NT2/D1 (cell line): ENCODE measurements around the gene DUS1L.

Experiments
- DNase-seq: peaks from one replicate; pipeline ENCODE4 v3.0.0-alpha.2; 2011; ENCODE audit warnings: low read depth, low spot score
- H3K27me3 ChIP-seq: 2 replicates; pipeline ENCODE4 v1.6.0; 2011; ENCODE audit warnings: mild to moderate bottlenecking; ENCODE audit not compliant: insufficient read length, insufficient read depth
- H3K36me3 ChIP-seq: 2 replicates; pipeline ENCODE4 v1.6.1; 2011; ENCODE audit warnings: mild to moderate bottlenecking, low read length, mixed read lengths; ENCODE audit not compliant: insufficient read depth, insufficient read length
- H3K4me1 ChIP-seq: 2 replicates; pipeline ENCODE4 v1.5.1; 2011; ENCODE audit not compliant: insufficient read depth, insufficient read length
- H3K4me3 ChIP-seq: 2 replicates; pipeline ENCODE4 v1.5.1; 2011; ENCODE audit warnings: low read depth; ENCODE audit not compliant: insufficient read length
- H3K9ac ChIP-seq: 2 replicates; pipeline ENCODE4 v1.6.0; 2011; ENCODE audit warnings: low read depth; ENCODE audit not compliant: insufficient read length
- H3K9me3 ChIP-seq: 2 replicates; pipeline ENCODE4 v1.5.1; 2011; ENCODE audit warnings: mild to moderate bottlenecking, low read length; ENCODE audit not compliant: insufficient read depth
- SUZ12 ChIP-seq: IDR thresholded peaks from 2 replicates; pipeline ENCODE4 v1.6.1; 2011; ENCODE audit not compliant: insufficient read length, insufficient read depth; ENCODE audit errors: extremely low read depth
- YY1 ChIP-seq: IDR thresholded peaks from 2 replicates; pipeline ENCODE4 v1.6.1; 2011; ENCODE audit not compliant: insufficient read length, insufficient read depth
- ZNF274 ChIP-seq: IDR thresholded peaks from 2 replicates; pipeline ENCODE4 v1.6.1; 2011; ENCODE audit warnings: mild to moderate bottlenecking, low read depth, low read length

DUS1L gene

DNA sequence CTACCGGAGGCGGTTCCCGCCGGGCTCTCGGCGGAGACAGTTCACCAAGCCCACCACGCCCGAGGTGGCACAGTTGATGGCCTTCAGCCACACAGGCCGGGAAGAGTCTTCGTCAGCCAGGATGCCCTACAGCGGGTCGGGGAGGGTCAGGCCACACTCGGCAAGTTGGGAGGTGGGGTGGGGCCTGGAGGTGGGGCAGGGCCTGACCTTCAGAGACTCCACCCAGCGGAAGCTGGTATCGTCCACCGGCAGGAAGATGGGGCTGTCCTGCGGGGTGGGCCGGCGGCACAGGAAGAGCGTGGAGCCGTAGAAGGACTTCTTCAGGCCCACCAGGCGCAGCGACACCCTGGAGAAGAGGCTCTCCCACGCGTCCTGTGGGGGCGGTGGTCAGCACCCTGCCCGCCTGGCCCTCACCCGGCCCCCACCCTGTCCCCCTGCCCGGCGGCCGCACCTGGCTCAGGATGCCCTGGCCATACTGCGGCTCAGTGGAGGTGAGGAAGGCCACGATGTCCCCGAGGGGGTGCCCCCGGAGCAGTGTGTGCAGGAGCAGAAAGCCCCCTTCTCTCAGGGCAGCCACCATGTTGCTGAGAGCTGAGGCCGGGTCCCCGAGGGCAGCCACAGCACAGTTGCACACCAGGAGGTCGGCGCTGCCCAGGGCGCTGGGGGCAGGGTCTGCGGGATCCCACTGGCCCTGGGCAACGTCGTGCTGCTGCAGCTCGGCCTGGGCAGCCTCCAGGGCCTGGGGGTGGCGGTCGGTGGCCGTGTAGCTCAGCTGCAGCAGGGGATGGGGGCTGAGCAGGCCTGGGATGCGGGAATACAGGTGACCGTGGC lies 19.6 kb upstream of the DUS1L start:
- Histone ChIP-seq H3K27me3 (no peaks in the 10 kb centered on the region), H3K4me1 (peaks cover 4% of the 10 kb centered on the region), H3K36me3 (peaks cover 98% of the 10 kb centered on the region), H3K9me3 (no peaks in the 10 kb centered on the region), H3K4me3 (no peak overlapping the region), H3K9ac (no peak overlapping the region)
- TF ChIP-seq YY1 (no peak), ZNF274 (no peak), SUZ12 (no peak)
- DNase-seq, result no peak

DNA sequence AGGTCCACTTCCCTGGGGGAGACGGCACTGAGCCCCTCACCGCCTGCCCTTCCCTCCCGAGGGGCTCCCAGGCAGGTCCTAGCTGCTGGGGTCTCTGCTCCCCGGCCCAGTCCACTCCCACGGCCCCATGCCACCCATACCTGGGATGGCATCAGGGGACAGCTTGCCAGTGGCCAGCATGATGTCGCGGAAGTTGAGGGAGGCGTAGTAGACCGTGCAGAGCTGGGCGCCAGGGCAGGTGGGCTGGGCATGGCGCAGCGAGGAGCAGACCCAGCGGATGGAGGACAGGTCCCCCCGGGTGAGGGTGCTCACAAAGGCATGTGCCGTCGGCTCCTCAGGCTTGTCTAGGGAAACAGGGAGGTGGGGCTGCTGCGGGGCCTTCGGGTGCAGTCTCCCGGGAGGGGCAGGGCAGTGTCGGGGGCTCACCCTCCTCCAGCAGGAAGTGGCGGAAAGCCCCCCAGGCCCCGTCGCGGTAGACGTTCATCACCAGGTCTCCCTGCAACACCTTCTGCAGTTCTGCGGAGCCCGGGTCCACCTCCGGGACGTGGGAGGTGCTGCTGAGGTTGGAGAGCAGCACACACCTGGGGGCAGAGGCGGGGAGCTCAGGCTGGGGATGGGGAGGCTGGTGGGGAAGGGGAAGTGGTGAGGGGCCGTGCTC lies 18.9 kb upstream of the DUS1L start:
- Histone ChIP-seq H3K9ac (no peak overlapping the region), H3K9me3 (no peaks in the 10 kb centered on the region), H3K4me1 (peaks cover 7% of the 10 kb centered on the region), H3K36me3 (peaks cover 98% of the 10 kb centered on the region), H3K27me3 (no peaks in the 10 kb centered on the region), H3K4me3 (no peak overlapping the region)
- DNase-seq, result no peak
- TF ChIP-seq ZNF274 (no peak), YY1 (no peak), SUZ12 (no peak)

DNA sequence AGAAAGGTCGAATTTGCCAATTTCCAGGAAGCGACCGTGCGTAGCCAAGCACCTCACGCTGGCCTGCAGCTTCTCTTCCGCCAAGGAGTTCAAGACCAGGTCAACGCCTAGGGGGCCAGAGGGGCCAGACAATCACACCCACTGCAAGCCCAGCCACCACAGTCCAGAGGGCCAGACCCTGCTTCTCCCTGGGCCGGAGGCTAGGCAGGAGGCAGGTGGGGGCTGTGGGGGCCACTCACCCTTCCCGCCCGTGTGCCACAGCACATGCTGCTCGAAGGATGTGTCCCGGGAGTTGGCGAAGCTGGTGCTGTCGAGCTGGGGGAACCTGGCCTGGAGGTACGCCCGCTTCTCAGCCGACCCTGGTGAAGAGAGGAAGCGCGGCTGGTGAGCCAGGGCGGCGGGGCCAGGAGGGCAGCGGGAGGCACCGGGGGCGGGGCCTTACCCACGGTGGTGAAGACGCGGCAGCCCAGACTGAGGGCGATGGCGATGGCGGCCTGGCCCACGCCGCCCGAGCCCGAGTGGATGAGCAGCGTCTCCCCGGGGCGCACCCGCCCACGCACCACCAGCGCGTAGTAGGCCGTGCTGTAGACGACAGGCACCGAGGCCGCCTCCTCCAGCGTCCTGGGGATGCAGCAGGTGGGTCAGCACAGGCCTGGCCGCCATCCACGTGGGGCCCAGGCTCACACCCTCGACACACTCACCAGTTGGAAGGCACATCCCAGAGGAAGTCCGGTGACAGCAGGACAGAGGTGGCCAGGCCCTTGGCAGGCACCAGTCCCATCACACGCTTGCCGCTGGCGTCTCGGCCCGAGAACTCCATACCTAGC lies 18.1 kb upstream of the DUS1L start:
- Histone ChIP-seq H3K36me3 (peaks cover 97% of the 10 kb centered on the region), H3K4me1 (peaks cover 7% of the 10 kb centered on the region), H3K4me3 (no peak overlapping the region), H3K27me3 (no peaks in the 10 kb centered on the region), H3K9ac (no peak overlapping the region), H3K9me3 (no peaks in the 10 kb centered on the region)
- TF ChIP-seq ZNF274 (no peak), YY1 (no peak), SUZ12 (no peak)
- no peak for DNase-seq

DNA sequence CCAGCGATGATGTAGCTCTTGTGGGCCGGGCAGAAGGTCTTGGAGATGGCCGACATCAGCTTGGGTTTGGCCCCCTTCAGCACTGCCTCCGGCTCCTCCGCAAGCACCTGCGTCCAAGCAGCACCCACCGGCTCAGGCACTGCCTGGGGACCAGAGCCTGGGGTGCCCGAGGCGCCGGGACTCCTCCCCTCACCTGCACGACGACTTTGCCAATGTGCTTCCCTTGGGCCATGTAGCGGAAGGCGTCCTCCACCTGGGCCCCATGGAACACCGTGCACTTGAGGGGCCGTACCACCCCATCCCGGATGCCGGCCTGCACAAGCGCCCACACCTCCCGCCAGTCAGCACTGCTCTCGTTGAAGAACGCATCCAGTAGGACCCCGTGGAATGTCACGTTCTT lies 17.4 kb upstream of the DUS1L start:
- Histone ChIP-seq H3K36me3 (peaks cover 97% of the 10 kb centered on the region), H3K27me3 (no peaks in the 10 kb centered on the region), H3K4me3 (no peak overlapping the region), H3K9me3 (no peaks in the 10 kb centered on the region), H3K4me1 (peaks cover 7% of the 10 kb centered on the region), H3K9ac (no peak overlapping the region)
- DNase-seq, result no peak
- no peak for TF ChIP-seq SUZ12
- TF ChIP-seq YY1, result no peak
- no peak for TF ChIP-seq ZNF274

DNA sequence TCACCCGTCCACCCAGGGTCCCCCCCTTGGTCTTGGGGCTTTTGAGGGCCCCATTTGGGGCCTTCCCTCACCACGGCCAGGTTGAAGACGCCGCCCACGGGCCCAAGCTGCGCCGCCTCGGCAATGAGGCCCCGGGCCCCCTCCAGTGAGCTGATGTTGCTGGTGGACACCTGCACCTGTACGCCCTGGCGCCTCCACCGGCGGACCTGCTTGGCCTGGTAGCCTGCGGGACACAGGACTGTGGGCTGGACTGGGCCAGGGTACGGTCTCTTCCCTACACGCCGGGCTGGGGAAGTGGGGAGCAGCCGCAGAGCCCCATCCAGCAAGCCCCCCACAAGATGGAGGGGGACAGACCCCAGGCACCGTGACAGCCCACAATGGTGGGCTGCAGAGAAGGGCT lies 16.9 kb upstream of the DUS1L start:
- no peak for DNase-seq
- no peak overlapping the region for H3K4me3 ChIP-seq
- no peaks in the 10 kb centered on the region for H3K9me3 ChIP-seq
- no peaks in the 10 kb centered on the region for H3K27me3 ChIP-seq
- H3K36me3 ChIP-seq, result peaks cover 97% of the 10 kb centered on the region
- H3K4me1 ChIP-seq, result peaks cover 11% of the 10 kb centered on the region
- H3K9ac ChIP-seq, result no peak overlapping the region
- no peak for TF ChIP-seq ZNF274
- no peak for TF ChIP-seq YY1
- TF ChIP-seq SUZ12, result no peak

DNA sequence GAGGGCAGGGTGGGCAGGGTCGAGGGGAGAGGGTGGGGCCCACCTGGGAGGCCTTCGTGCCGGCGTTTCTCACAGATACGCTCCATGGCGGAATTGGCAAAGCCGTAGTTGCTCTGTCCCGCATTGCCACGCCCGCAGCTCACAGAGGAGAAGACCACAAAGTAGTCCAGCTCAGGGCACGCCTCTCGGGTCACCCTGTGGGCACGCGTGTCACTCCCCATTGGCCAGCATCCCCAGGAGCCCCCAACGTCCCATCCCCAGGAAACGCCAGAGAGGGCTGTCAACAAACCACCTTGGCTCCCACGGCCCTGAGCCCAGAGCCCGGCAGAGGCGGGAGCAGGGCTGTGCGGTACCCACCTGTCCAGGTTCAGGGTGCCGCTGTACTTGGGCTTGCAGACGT lies 16.4 kb upstream of the DUS1L start:
- Histone ChIP-seq H3K27me3 (no peaks in the 10 kb centered on the region), H3K4me1 (peaks cover 15% of the 10 kb centered on the region), H3K9me3 (no peaks in the 10 kb centered on the region), H3K9ac (no peak overlapping the region), H3K4me3 (no peak overlapping the region), H3K36me3 (peaks cover 95% of the 10 kb centered on the region)
- DNase-seq, result no peak
- no peak for TF ChIP-seq YY1
- no peak for TF ChIP-seq ZNF274
- no peak for TF ChIP-seq SUZ12
